GM03348 (cell line): ENCODE data around the gene PRKCA.
A peak's percentile ranks its signal among the peaks of the same experiment; 100 is the strongest.

Experiments
- DNase-seq: peaks from one replicate; pipeline ENCODE4 v3.0.0; 2012; ENCODE audit warnings: low spot score

Gene PRKCA

DNA sequence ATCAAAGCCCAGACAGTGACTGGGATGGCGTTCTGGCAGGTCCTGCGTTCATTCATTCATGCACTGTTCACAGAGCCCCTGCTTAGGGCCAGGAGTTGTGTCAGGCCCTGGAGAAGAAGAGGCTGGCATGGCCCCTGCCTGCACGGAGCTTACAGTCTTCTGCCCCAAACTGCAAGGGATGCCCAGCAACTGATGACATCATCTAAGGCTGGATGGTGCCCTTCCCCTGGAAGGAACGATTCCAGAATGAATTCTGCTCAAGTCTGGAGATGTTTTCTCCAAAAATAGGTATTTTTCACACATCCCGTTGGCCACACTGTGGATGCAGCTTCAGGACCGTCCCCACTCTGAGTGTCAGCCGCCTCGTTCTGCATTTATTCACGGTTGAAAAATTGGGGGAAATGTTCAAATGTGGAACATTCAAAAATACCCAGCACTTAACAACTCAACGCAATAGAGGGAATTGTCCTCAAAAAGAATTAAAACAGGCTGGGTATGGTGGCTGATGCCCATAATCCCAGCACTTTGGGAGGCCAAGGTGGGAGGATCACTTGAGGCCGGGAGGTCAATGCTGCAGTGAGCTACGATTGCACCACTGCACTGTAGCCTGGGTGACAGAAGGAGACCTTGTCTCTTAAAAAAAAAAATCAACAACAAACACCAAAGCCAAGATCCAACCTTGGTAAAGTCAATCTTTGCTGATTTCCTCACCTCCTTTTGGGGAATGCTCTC is 508.7 kb downstream of the PRKCA start:
- no peak for DNase-seq

GRCh38 chr17:66811683-66812054 is 509.3 kb downstream of the PRKCA start:
- no peak for DNase-seq

DNA sequence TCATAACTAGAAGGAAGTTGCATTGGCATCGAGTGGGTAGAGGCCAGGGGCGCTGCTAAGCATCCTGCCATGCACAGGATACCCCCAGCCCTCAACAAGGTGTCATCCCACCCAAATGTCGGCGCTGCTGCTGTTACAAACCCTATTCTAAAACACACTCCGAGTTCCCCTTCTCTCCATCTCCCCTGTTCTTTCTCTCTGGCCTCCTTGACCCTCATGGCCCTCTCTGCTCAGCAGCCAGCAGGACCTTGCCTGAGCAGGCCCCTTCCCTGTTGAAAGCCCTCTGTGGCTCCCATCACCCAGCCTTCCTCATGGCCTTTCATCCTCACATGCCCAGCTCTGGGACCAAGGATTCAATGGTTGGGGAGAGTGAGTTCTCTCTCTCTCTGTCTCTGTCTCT is 510.2 kb downstream of the PRKCA start:
- DNase-seq: no peak

- no peak for DNase-seq
Measured at GRCh38 chr17:66813296-66813695, 510.9 kb downstream of the PRKCA start.

DNA sequence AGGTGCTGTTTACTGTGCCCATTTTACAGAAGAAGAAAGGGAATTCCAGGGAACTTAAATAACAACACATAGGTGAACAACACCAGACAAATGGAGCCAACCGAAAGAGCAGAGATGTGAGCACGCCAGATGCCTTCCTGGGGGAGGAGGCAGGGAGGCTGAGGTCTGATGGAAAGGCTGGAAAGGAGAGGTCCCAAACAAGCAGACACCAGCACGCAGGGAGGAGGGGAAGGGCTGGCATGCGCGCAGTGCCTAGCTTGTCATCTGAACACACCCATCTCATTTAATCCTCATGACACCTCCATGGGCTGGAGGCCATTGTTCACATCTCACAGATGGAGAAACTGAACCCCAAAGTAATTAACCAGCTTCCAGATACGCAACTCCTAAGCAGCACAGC is 511.6 kb downstream of the PRKCA start:
- DNase-seq: no peak

- DNase-seq: no peak
Measured at GRCh38 chr17:66814570-66814969, 512.2 kb downstream of the PRKCA start.

DNA sequence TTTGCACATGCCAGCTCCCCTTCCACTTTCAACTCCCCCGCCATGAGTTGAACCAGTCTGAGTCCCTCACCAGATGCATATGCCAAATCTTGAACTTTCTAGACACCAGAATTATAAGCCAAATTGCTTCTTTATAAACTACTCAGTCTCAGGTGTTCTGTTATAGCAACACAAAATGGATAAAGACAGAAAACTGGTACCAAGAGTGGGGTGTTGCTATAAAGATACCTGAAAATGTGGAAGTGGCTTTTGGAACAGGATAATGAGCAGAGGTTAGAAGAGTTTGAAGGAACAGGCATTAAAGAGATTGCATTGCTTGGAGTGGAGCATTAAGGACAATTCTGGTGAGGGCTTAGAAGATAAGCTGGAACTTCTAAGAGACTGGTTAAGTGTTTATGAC is 515.3 kb downstream of the PRKCA start:
- no peak for DNase-seq

DNA sequence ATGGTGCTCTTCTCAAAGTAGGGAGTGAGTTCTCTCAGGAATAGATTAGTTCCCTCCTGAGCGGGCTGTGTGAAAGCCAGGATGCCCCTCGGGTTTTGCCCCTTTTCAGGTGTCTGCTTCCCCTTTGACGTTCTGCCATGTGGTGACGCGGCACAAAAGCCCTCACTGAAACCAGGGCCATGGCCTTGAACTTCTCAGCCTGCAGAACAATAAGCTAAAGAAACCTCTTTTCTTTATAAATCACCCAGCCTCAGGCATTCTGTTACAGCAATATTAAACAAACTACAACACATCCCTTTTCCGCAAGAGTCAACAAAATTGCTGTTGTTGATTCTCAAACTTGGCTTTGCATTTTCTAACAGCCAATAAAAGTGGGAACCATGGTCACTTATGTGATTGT is 517.1 kb downstream of the PRKCA start:
- no peak for DNase-seq

GRCh38 chr17:66822009-66822408 is 519.6 kb downstream of the PRKCA start:
- no peak for DNase-seq

- DNase-seq: no peak
Measured at GRCh38 chr17:66826856-66827255, 524.4 kb downstream of the PRKCA start.

GRCh38 chr17:66829386-66829864 is 527.0 kb downstream of the PRKCA start:
- DNase-seq: peak; percentile 86

DNA sequence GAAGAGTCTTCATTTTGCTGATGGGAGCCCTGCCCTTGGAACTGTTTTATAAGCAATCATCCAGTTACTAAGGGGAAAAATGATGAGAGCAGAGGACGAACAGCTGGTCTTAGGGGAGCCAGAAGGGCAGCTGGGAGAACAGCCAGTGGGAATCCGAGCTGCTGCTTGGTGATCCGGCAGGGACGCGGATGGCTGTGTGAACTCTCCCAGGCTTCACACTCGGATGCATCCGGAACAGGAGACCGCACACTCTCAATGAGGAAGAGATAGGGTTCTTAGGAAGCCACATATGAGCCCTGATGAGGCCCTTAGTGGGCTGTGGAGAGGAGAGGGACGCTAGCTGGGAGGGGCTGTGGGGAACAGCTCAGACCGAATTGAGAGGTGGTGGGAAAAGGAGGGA is 527.5 kb downstream of the PRKCA start:
- DNase-seq: no peak

DNA sequence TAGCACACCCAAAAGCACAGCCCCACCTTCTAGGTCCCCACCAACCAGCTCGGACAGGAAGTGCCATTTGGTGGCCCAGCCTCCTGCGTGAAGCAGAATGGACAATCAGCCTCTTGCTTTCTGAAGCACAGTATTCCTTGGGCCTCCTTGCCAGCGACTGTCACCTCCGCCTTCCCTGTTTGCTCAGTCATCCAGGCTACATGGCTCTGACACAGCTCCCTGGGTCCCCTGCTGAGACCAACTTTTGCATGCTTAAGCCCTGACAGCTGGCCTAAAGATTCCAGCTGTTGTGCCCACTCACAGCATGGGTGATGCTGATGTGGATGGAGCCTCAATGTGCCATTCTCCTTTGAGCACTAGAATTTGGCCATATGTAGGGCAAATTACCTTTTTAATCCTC is 528.0 kb downstream of the PRKCA start:
- no peak for DNase-seq

DNA sequence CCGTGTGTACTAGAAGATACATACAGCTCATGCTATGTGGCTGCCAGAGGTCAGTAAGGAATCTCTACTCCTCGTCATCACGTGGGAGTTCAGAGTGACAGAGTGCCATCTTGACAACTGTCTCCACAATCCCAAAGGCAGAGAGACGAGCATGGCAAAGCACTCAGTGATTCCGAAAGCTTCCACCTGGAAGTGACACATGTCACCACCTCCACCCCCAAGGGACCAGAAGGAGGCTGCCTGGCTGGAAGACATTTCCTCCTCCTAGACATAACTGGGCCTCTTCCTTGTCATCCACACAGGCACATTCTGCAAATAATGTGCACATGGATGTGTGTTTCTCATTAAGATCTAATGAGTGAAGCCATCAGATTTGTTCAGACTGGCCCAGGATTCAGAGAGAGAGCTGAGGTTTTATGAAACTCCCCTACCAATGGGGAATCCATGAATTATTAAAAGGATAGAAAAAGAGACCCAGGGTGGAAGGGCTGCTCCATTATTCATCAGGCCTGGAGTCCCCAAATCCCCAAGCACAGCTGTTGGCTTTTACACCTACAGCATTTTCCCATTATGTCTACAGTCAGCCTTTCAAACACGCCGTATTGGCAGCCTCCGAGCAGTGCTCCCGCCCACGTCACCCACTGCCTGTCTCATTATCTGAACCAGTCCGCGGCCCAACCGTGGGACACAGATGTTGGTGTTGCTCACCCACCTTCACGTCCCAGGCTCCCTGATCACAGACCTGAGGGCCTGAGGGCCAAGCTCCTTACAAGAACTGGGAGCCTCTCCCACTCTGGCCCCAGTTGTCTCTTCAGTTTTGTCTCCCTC is 529.2 kb downstream of the PRKCA start:
- DNase-seq: no peak

- DNase-seq: no peak
Measured at GRCh38 chr17:66833201-66833600, 530.8 kb downstream of the PRKCA start.

- DNase-seq: no peak
Measured at GRCh38 chr17:66834426-66834918, 532.1 kb downstream of the PRKCA start.

DNA sequence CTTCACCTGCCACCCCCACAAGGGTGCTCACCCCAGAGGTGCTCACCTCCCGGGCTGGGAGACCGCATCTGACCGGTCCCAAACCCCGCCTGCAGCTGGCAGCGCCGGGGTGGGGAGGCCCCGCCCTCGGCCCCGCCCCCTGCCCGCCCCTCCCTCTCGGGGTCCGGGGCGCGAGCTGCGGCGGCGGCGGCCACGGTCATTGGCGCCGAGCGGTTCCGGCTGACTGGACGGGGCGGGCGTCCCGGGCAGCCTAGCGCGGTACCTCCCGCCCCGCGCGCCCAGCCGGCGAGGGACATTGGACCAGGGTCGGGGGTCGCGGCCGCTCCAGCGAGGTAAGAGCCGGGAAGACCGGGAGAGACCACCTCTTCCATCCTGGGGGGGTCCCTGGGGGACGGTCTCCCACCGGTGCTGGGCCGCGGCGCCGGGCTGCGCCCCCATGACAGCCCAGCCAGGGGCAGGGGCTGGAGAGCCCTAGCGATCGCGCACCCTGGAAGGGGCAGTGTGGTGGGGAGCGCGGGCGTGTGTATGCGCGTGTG is 532.6 kb downstream of the PRKCA start, which contains the start of gene CACNG5:
TSS of gene CACNG5 (plus strand) at position 199 of the 536 bp plus-strand sequence. CDS start 42,216 bp downstream, outside the sequence.
- no peak for DNase-seq

DNA sequence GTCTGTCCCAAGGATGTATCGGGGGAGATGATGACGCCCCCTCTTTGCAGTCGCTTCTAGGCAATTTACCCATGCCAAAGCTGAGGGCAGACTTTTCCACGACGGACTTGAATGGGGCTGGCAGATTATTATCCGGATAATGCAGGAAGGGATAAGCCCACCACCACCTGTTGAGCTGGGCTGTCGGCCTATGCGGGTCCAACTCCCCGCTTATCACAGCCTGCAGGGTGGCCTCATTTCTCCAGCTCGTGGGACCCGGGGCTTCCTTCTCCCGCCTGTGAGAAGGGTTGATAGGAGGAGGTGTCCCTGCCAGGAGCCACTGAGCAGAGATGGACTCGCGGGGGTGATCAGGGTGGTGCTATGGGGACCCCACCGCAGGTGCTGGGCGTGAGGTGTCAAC is 533.1 kb downstream of the PRKCA start:
- DNase-seq: no peak

DNA sequence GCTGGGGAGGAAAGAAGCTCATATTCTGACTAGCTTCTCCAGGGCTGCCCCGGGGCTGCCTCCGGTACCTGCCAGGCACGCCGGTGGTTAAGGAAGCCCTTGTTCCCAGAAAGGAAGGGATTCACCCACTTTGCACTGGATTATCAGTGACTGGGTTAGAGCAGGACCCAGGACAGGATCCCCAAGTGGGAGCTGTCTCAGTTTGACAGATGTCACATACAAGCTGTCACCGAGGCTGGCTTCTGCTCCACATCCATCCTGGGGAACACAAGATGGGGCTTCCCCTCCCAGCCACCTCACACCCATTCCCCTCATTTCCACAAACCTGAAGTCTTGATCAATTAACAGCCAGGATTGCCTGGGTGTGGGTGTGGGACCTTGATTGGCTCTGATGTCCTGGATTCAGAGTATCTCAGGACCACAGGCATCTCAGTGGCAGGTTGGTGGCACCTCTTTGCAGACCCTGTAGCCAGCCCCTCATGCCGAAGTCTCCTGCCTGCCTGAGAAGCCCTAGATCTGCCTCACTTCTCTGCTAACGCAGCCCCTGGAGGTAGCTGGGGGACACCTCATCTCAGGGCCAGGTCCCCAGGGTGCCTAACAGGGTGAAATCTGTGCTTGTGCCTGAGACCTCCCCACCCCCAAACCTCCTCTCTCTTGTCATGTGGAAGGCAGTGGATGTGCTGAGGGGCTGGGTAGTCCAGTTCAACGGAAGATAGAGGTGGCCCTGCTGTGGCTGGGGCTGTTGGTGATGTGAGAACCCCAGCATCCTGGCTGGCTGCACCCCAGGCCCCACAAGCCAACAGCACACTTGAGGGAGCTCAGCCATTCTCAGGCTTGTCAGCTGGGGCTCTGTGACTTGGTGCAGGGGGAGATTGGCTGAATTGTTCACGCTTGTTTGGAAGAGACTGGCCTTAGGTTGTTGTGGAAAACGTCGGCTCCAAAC is 533.9 kb downstream of the PRKCA start:
- no peak for DNase-seq

- DNase-seq: no peak
Measured at GRCh38 chr17:66837226-66837625, 534.8 kb downstream of the PRKCA start.

GRCh38 chr17:66837885-66838665 is 535.7 kb downstream of the PRKCA start:
- no peak for DNase-seq
